ENCODE results near the gene ANKRD1. TPM values are rescaled to one million over a fixed set of nuclear protein-coding genes. Genes with fewer than 3 reads are reported as not detected.

The ANKRD1 gene
- total RNA-seq (2021; ENCODE audit: unreplicated experiment): not detected
- polyA plus RNA-seq (2012): not detected in 2 replicates
- Bru-seq, nascent RNA: percentile 11 among the genes with signal in this experiment
- BruChase-seq, experiment 1, labeled RNA remaining after a 6-hour chase: percentile 14 among the genes with signal in this experiment
- percentile 14 among the genes with signal in this experiment for BruChase-seq, experiment 2, labeled RNA remaining after a 2-hour chase
- long read RNA-seq: 0 reads

DNA sequence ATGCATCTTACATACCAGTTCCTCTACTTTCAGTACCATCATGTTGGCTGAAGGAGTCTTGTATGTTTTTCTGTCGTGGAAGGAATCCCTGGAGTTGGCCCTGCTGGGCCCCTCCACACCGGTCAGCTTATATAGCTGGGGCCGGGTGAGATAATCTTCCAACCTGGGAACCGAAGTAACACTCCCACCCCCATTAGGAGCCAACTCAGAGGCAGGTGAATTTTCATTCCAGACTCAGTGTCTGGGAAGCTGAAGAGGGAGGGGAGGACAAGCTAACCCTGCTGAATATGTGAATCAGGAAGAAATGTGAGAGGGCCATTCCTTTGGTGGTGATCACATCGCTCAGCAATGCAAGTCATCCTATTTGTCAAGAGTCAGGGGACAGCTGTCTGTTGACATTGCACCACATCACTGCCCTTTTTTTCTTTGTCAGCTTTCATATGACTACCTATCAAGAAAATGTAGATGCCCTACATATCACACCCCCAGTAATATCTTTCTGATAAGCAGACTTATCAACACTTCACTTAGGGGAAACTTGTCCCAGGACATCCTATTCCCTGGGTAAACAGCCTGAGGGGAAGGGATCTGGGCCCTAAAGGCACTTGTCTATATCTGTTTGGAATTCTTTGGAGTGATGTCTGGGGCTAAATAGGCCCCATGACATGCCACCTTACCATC, at the start of gene ANKRD1:
ANKRD1 (minus strand) TSS at position 102 of the 681 bp plus-strand sequence; CDS start at position 42, 60 bp downstream.
- Histone ChIP-seq H3K9ac (ENCODE audit: low read length) (no peak within 1 kb of the TSS), H3K27me3 (ENCODE audit: insufficient read depth, low read length) (no peaks in the 10 kb centered on the region), H2AFZ (ENCODE audit: low read depth, low read length, poor library complexity, severe bottlenecking) (no peak within 1 kb of the TSS), H4K20me1 (ENCODE audit: insufficient read depth) (no peaks in the 10 kb centered on the region), H3K9me2 (ENCODE audit: insufficient read depth) (no peaks in the 10 kb centered on the region), H3K36me3 (ENCODE audit: control insufficient read depth in 1 of 2, insufficient read depth in 2 of 2, low read length in 2 of 2) (no peaks in the 10 kb centered on the region), H3K4me3 (replicated peaks in 1 of 2; ENCODE audit: low read depth in 1 of 2, low read length in 2 of 2) (no peak within 1 kb of the TSS), H3K9me3 (ENCODE audit: control insufficient read depth in 1 of 2, insufficient read depth in 1 of 2, low read depth in 1 of 2, low read length in 2 of 2) (no peaks in the 10 kb centered on the region), H3K79me2 (ENCODE audit: insufficient read depth, low read length) (no peaks in the 10 kb centered on the region), H3K4me1 (ENCODE audit: control insufficient read depth in 1 of 2, insufficient read depth in 2 of 2, low read length in 2 of 2) (peaks cover 9 to 12% of the 10 kb centered on the region in 2 experiments), H3K27ac (ENCODE audit: low read depth, low read length) (no peak within 1 kb of the TSS), H3K4me2 (ENCODE audit: low read length) (peak within 1 kb of the TSS; percentile 45)
- ATAC-seq (peak; percentile 96), DNase-seq (ENCODE audit: low read depth, low spot score) (peak; percentile 60)
- POLR2A ChIA-PET: no interaction called here
- intact Hi-C loops (cut with micrococcal nuclease): no loop called here
- RAD21 ChIA-PET (ENCODE audit: low non-redundant PET in 1 of 2, low total read pairs in 2 of 2, uncharacterized antibody in 2 of 2, unreplicated experiment in 2 of 2): no interaction called here
- no TSS peak for BruUV-seq (replicated peaks)
- CTCF ChIA-PET: interaction anchor here (1.0 to 4.9 kb wide), 2 partner anchors 10 to 84 kb away, joined by 3 to 24 read pairs; no protein-coding TSS in a partner anchor
- no peak for TF ChIP-seq ELF1 (IDR thresholded peaks at IDR 0.05; ENCODE audit: borderline replicate concordance, low read depth)
- peak; percentile 33; the same call in 1 of the 2 replicates for TF ChIP-seq POLR2AphosphoS5 (IDR thresholded peaks at IDR 0.05; ENCODE audit: low read depth, low read length)
- peak; percentile 82 for TF ChIP-seq SIN3A (IDR thresholded peaks at IDR 0.05; ENCODE audit: low read depth)
- TF ChIP-seq EZH2 (IDR thresholded peaks at IDR 0.05): no peak
- TF ChIP-seq SRF (IDR thresholded peaks at IDR 0.05; ENCODE audit: low read depth): no peak
- peak; percentile 71 for TF ChIP-seq FOSL1 (IDR thresholded peaks at IDR 0.05; ENCODE audit: low read depth)
- peak; percentile 34 for TF ChIP-seq SP1 (IDR thresholded peaks at IDR 0.05; ENCODE audit: low read depth)
- peak; percentile 83 for TF ChIP-seq JUND (IDR thresholded peaks at IDR 0.05)
- peak; percentile 77 for TF ChIP-seq CEBPB (IDR thresholded peaks at IDR 0.05; ENCODE audit: low read depth)
